Pancreas (tissue), 10 donors: ENCODE data around the gene KRTAP5-9. TPM values are rescaled to one million over a fixed set of nuclear protein-coding genes. Genes with fewer than 3 reads are reported as not detected.
"Not testable (repeated sequence)": the region's sequence is repeated elsewhere in the genome, so short reads cannot be mapped to it uniquely, and the experiment has no call there.

ENCODE experiments used
- ATAC-seq, 4 donors: fragments of 200-7000 bp; cut with Tn5 transposase; one replicate each; pipeline versions ENCODE4 v1.8.0 to v1.9.1; 2020; ENCODE audit warnings: mild to moderate bottlenecking in 4 of 4, moderate library complexity in 4 of 4
- DNase-seq, 6 donors: peaks; one replicate each; pipeline ENCODE4 v3.0.0-alpha.2; 2020
- FAIRE-seq: peaks from 2 replicates; lab custom pipeline; 2012; peaks lifted over from hg19 to GRCh38; lab: Jason Lieb, UNC
- H3K27ac ChIP-seq, 4 donors: fragments of 200-600 bp; sonication (generic); 1 replicate in 3 of 4; 2 replicates in 1 of 4; pipeline versions ENCODE4 v1.5.0 to v1.8.0; 2020
- H3K27me3 ChIP-seq, 4 donors: fragments of 200-600 bp; one replicate each; pipeline ENCODE4 v1.8.0; 2021
- H3K36me3 ChIP-seq, 3 donors: fragments of 200-600 bp; sonication (generic) in 1 of 3; one replicate each; pipeline versions ENCODE4 v1.5.0 to v1.8.0; 2020 to 2021
- H3K4me1 ChIP-seq, 3 donors: fragments of 200-600 bp; one replicate each; pipeline ENCODE4 v1.8.0; 2021
- H3K4me3 ChIP-seq, 4 donors: fragments of 200-600 bp; sonication (generic) in 2 of 4; one replicate each; pipeline versions ENCODE4 v1.5.0 to v1.8.0; 2020 to 2021
- H3K9me3 ChIP-seq, 4 donors: fragments of 200-600 bp; one replicate each; pipeline ENCODE4 v1.8.0; 2021
- WGBS, 2 donors: extraction: QIAGEN DNeasy Blood & Tissue Kit; methylation state at CpG; one replicate each; pipeline ENCODE4 v1.1.7; 2013; 5-methylcytosine and 5-hydroxymethylcytosine counted together
- intact Hi-C, 3 donors: fragments of 100-400 bp; cut with DNase I; formaldehyde crosslinking; loops; one replicate each; pipeline versions ENCODE4 v1.11.1 to v1.14.2; 2022
- polyA plus RNA-seq, 2 donors: library from polyadenylated mRNA; stranded (reverse); fragments of 200-250 nt; gene quantifications; one replicate each; pipeline ENCODE4 v1.2.3, GENCODE V29; 2013
- total RNA-seq, 6 donors: library from RNA; stranded (reverse); fragmentation: NEBNext Ultra II Directional in 4 of 6; extraction: Animal tissue kit (Norgen Biotek cat#: 25700) in 4 of 6; gene quantifications; one replicate each; pipeline versions ENCODE4 v1.2.1 to v1.2.4, GENCODE V29; 2021 to 2023
- TF ChIP-seq, protein P1 (sequence below), 4 donors: fragments of 200-600 bp; sonication (generic) in 3 of 4; IDR thresholded peaks; one replicate each; pipeline versions ENCODE4 v1.5.0 to v1.8.0; 2021; ENCODE audit warnings: antibody characterized with exemption in 4 of 4
- donor health status: healthy with polysubstance abuse.
- donor health status: DM: no; HTN: no; CAD: no; lungs with moderate emphysema.
- donor health status: DM: no; HTN: no; CAD: no.
- donor health status: control.
- donor health status: control.
- donor health status: Bipolar disorder and iron deficiency.
- donor health status: DM: yes; HTN: yes; CAD: no.
- donor health status: DM: no; HTN: no; CAD: no.
- donor health status: DM: no; HTN: no; CAD: no.
- donor health status: DM: yes; HTN: yes; CAD: no.

Gene KRTAP5-9
- total and polyA plus RNA-seq, 8 donors, result 0.14 to 1.0 (median 0.19) TPM; not detected in 1

DNA sequence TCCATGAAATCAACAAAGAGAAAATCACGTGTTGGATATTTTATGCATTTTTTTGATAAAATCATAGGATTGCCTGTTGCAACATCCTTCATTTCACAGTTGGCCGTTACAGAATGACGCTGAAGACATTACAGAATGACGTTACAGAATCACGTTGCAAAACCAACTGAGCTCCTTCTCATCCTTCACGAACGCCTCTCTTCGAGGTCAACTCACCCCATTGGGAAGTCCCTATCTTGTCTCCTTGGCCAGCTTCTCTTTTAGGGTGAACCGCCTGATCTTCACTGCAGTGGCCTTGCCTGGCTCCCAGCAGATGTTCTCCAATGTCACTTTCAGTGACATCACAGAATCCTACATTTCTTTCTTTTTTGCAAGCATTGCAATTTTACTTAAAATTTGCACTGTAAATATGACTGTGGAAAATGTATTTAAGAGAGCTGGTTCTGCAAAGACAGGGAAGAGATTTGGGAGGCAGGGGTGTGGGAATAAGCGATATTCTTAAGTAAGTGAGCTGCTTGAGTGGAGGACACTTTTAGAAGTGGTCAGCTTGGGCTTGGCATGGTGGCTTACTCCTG, 16.1 kb upstream of the KRTAP5-9 start:
- intact Hi-C loops, result no loop called here
- ATAC-seq (no peak), DNase-seq (no peak), FAIRE-seq (no peak)
- H3K27ac ChIP-seq, result no peak overlapping the region
- peaks cover 0 to 10% (median 6%) of the 10 kb centered on the region in 3 donors for H3K4me1 ChIP-seq
- 84 to 85% methylated on average over 10 of the region's 10 CpGs for WGBS, 2 donors
- H3K9me3 ChIP-seq, result no peaks in the 10 kb centered on the region
- H3K27me3 ChIP-seq, result no peaks in the 10 kb centered on the region
- no peak overlapping the region for H3K4me3 ChIP-seq
- TF ChIP-seq, protein P1, sequence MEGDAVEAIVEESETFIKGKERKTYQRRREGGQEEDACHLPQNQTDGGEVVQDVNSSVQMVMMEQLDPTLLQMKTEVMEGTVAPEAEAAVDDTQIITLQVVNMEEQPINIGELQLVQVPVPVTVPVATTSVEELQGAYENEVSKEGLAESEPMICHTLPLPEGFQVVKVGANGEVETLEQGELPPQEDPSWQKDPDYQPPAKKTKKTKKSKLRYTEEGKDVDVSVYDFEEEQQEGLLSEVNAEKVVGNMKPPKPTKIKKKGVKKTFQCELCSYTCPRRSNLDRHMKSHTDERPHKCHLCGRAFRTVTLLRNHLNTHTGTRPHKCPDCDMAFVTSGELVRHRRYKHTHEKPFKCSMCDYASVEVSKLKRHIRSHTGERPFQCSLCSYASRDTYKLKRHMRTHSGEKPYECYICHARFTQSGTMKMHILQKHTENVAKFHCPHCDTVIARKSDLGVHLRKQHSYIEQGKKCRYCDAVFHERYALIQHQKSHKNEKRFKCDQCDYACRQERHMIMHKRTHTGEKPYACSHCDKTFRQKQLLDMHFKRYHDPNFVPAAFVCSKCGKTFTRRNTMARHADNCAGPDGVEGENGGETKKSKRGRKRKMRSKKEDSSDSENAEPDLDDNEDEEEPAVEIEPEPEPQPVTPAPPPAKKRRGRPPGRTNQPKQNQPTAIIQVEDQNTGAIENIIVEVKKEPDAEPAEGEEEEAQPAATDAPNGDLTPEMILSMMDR (IDR thresholded peaks at IDR 0.05), result no peak
- no peaks in the 10 kb centered on the region for H3K36me3 ChIP-seq

DNA sequence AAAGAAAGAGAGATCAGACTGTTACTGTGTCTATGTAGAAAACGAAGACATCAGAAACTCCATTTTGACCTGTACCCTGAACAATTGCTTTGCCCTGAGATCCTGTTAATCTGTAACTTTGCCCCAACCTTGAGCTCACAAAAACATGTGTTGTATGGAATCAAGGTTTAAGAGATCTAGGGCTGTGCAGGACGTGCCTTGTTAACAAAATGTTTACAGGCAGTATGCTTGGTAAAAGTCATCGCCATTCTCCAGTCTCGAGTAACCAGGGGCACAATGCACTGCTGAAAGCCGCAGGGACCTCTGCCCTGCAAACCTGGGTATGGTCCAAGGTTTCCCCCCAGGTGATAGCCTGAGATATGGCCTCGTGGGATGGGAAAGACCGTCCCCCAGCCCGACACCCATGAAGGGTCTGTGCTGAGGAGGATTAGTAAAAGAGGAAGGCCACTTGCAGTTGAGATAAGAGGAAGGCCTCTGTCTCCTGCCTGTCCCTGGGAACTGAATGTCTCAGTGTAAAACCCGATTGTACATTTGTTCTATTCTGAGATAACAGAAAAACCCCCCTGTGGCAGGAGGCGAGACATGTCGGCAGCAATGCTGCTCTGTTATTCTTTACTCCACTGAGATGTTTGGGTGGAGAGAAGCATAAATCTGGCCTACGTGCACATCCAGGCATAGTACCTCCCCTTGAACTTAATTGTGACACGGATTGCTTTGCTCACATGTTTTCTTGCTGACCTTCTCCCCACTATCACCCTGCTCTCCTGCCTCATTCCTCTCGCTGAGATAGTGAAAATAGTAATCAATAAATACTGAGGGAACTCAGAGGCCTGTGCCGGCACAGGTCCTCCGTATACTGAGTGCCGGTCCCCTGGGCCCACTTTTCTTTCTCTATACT, 13.3 kb upstream of the KRTAP5-9 start:
- H3K27me3 ChIP-seq, intact Hi-C loops, ATAC-seq, H3K4me3 ChIP-seq, H3K9me3 ChIP-seq, H3K36me3 ChIP-seq, DNase-seq, FAIRE-seq: not testable (repeated sequence)
- Histone ChIP-seq H3K27ac (peak overlapping the region in 1 of 4 donors; percentile 4), H3K4me1 (peaks cover 0 to 10% (median 6%) of the 10 kb centered on the region in 3 donors)
- 20% methylated on average over 17 of the region's 17 CpGs for WGBS, 2 donors

DNA sequence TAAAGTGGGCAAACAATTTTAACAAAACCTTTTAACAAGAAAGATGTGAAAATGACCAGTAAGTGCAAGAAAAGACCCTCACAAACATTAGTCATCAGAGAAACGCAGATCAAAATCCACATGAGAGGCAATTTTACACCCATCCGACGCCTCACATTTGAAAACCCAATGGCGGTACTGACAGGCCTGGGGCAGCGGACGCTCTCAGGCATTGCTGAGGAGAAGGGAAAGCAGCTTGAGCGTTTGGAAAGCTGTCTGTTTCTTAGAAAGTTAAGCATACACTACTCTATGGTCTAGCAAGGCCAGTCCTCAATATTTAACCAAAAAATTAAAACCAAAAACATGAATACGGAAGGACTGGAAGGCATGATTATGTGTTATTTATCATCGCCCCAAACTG, 12.4 kb upstream of the KRTAP5-9 start:
- H3K4me1 ChIP-seq, result peaks cover 0 to 10% (median 6%) of the 10 kb centered on the region in 3 donors
- H3K27me3 ChIP-seq, result no peaks in the 10 kb centered on the region
- H3K4me3 ChIP-seq, result no peak overlapping the region
- DNase-seq, result no peak
- ATAC-seq, result no peak
- FAIRE-seq, result no peak
- TF ChIP-seq, protein P1 (IDR thresholded peaks at IDR 0.05), result no peak
- 96 to 97% methylated on average over 9 of the region's 9 CpGs for WGBS, 2 donors
- H3K9me3 ChIP-seq, result no peaks in the 10 kb centered on the region
- no peaks in the 10 kb centered on the region for H3K36me3 ChIP-seq
- intact Hi-C loops, result no loop called here
- no peak overlapping the region for H3K27ac ChIP-seq

DNA sequence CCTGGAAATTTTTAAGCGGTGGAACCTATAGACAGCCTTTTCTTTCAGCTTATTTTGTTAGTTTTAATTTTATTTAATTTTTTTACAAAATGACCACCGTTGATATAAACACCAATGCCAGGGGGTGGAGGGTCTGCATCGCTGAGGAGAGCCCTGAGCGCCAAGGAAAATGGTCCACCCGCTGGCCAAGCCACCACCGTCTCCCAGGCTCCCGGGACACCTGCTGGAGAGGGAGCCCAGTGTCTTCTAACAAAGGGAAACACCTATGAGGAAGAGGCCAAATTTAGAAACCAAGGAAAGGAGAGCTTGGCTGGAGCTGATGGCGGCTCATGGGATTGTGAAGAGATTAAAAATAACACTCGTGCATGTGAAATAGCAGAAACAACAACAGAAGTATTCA, 10.7 kb upstream of the KRTAP5-9 start:
- H3K9me3 ChIP-seq, result no peaks in the 10 kb centered on the region
- TF ChIP-seq, protein P1 (IDR thresholded peaks at IDR 0.05), result no peak
- intact Hi-C loops, result no loop called here
- ATAC-seq, result no peak
- H3K4me3 ChIP-seq, result no peak overlapping the region
- WGBS, 2 donors, result 91% methylated on average over 9 of the region's 9 CpGs
- no peaks in the 10 kb centered on the region for H3K36me3 ChIP-seq
- peaks cover 0 to 10% (median 6%) of the 10 kb centered on the region in 3 donors for H3K4me1 ChIP-seq
- no peak overlapping the region for H3K27ac ChIP-seq
- no peaks in the 10 kb centered on the region for H3K27me3 ChIP-seq
- FAIRE-seq, result no peak
- DNase-seq, result no peak

DNA sequence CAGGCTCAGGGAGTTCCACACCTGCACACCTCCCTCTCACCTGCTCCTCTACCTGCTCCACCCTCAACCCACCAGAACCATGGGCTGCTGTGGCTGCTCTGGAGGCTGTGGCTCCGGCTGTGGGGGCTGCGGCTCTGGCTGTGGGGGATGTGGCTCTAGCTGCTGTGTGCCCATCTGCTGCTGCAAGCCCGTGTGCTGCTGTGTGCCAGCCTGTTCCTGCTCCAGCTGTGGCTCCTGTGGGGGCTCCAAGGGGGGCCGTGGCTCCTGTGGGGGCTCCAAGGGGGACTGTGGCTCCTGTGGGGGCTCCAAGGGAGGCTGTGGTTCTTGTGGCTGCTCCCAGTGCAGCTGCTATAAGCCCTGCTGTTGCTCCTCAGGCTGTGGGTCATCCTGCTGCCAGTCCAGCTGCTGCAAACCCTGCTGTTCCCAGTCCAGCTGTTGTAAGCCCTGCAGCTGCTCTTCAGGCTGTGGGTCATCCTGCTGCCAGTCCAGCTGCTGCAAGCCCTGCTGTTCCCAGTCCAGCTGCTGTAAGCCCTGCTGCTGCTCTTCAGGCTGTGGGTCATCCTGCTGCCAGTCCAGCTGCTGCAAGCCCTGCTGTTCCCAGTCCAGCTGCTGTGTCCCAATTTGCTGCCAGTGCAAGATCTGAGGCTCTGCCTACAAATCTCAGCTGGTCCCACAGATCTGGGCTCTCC, 10.1 kb upstream of the KRTAP5-9 start, which contains the start of gene KRTAP5-8:
Gene KRTAP5-8 (plus strand): TSS at position 49 of the 689 bp plus-strand sequence. CDS start 31 bp downstream, at position 80.
- ATAC-seq, FAIRE-seq, H3K4me3 ChIP-seq, H3K27me3 ChIP-seq, DNase-seq, H3K27ac ChIP-seq, H3K9me3 ChIP-seq, H3K36me3 ChIP-seq, intact Hi-C loops: not testable (repeated sequence)
- WGBS, 2 donors, result 74 to 76% methylated on average over 4 of the region's 4 CpGs
- H3K4me1 ChIP-seq, result peaks cover 0 to 10% (median 6%) of the 10 kb centered on the region in 3 donors
